ENCODE measurements around the gene SREBF1.

DNA sequence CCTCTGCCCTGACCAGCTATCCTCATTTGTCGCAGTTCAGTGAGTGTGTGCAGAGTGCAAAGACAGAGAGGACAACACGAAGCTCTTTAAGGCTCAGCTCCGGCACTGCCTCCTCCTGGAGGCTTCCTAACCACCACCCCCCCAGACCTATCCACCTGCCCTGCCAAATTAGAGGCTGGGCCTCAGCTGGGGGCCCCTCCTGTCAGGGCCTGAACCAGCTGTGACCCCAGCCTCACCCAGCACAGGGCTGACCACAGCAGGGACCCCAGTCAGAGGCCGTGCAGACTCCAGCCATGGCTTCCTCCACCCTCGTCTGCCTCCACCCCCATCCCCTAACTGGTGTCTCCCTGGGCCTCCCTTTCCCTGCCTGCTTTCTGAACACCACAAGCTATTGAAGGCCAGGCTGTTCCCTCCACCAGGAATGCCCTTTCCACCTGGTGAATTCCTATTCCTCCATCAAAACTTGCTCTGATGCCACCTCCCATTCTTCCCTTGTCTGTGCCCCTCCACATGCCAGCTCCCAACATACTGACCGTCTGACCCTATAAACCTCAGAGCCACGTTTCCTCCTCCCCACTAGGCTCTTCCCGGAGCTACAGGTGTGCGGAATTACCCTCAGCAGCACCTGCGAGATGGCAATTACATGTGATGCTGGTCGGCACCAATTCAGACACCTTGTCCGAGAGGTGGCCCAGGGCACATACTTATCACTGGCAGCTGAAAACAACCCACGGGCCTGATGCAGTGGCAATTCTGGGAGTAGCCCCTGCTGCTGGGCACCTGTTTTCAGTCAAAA is 8.8 kb downstream of the SREBF1 start:
- TF ChIP-seq, protein P1, sequence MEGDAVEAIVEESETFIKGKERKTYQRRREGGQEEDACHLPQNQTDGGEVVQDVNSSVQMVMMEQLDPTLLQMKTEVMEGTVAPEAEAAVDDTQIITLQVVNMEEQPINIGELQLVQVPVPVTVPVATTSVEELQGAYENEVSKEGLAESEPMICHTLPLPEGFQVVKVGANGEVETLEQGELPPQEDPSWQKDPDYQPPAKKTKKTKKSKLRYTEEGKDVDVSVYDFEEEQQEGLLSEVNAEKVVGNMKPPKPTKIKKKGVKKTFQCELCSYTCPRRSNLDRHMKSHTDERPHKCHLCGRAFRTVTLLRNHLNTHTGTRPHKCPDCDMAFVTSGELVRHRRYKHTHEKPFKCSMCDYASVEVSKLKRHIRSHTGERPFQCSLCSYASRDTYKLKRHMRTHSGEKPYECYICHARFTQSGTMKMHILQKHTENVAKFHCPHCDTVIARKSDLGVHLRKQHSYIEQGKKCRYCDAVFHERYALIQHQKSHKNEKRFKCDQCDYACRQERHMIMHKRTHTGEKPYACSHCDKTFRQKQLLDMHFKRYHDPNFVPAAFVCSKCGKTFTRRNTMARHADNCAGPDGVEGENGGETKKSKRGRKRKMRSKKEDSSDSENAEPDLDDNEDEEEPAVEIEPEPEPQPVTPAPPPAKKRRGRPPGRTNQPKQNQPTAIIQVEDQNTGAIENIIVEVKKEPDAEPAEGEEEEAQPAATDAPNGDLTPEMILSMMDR (IDR thresholded peaks at IDR 0.05 in 2 of 3, conservative IDR thresholded peaks at IDR 0.05 in 1 of 3; ENCODE audit: control insufficient read depth in 2 of 3, extremely low read depth in 1 of 3, insufficient read depth in 1 of 3, low read depth in 3 of 3, low read length in 3 of 3), result no peak
- TF ChIP-seq POLR2AphosphoS5 (IDR thresholded peaks at IDR 0.05; ENCODE audit: low read length) (no peak), NFIC (IDR thresholded peaks at IDR 0.05; ENCODE audit: low read depth, low read length) (no peak), MYC (IDR thresholded peaks at IDR 0.05; ENCODE audit: insufficient read depth, insufficient read length, insufficient replicate concordance, low read length, severe bottlenecking) (no peak), REST (IDR thresholded peaks at IDR 0.05; ENCODE audit: low read depth, low read length) (no peak), BRCA1 (IDR thresholded peaks at IDR 0.05; ENCODE audit: low read depth, low read length) (no peak), SIX5 (IDR thresholded peaks at IDR 0.05; ENCODE audit: low read depth, low read length, severe bottlenecking) (no peak), FOS (IDR thresholded peaks at IDR 0.05; ENCODE audit: borderline replicate concordance, extremely low read depth, insufficient read length) (no peak), RAD21 (IDR thresholded peaks at IDR 0.05; ENCODE audit: insufficient read depth, low read depth, low read length) (no peak)
- TF ChIP-seq, protein P2, sequence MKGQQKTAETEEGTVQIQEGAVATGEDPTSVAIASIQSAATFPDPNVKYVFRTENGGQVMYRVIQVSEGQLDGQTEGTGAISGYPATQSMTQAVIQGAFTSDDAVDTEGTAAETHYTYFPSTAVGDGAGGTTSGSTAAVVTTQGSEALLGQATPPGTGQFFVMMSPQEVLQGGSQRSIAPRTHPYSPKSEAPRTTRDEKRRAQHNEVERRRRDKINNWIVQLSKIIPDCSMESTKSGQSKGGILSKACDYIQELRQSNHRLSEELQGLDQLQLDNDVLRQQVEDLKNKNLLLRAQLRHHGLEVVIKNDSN (IDR thresholded peaks at IDR 0.05; ENCODE audit: borderline replicate concordance, extremely low read length, insufficient read depth, low read depth, low read length), result no peak

Measured in GM12878 (cell line).